ENCODE measurements around the gene HMG20A.
A peak's percentile ranks its signal among the peaks of the same experiment; 100 is the strongest.

The HMG20A gene

DNA sequence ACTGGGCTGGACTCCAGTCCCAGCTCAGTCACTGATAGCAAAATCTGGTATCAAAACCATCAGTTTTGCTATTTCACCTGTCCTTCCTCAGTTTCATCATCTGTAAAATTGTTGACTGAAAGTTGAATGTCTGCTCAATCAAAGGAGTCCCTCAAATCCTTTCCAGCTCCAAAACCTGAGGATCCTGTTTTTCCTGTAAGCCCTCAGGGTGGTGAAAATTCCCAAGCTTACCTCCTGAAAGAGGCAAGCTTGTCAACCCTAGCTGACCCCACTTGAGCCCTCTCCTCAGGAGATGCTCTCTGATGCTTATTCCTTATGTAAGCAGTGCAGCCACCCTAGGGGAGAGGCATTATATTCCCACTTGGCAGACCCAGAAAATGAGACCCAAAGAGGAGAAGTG lies 82.6 kb downstream of the HMG20A start:
- no peak for DNase-seq

DNA sequence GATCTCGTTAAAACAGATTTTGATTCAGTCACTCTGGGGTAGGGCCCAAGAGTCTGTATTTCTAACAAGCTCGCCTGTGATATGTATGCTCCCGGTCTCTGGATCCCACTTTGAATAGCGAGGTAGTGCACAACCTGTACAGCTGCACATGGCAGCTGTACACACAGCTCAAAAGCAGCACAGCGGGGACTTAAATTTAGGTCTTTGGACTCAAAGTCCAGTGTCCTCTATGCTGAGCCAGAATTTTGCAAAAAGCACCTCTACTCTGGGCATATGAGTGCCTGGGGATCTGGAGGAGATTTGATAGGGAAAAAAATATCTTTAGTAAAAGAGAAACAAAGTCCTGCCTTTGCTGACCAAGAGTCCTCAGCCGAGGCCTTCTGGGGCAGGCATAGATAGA lies 83.1 kb downstream of the HMG20A start:
- no peak for DNase-seq

DNA sequence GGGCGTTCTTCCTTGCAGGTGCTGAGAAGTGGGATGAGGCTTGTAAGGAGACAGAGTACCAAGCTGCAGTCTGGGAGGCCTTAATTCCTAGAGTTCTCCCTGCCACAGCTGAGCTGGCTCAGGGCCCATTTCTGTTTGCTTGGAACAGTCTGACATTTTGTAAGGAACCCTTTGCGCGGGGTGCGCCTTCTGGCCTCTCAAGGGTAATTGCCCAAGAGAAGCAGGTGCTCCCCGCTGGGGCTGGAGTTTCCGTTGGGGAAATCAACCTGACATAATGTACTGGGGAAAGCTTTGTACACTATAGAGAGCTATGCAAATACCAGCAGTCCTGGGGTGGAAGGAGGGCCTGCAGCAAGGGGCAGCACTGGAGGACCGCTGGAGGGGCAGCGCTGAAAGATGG lies 83.6 kb downstream of the HMG20A start:
- no peak for DNase-seq

DNA sequence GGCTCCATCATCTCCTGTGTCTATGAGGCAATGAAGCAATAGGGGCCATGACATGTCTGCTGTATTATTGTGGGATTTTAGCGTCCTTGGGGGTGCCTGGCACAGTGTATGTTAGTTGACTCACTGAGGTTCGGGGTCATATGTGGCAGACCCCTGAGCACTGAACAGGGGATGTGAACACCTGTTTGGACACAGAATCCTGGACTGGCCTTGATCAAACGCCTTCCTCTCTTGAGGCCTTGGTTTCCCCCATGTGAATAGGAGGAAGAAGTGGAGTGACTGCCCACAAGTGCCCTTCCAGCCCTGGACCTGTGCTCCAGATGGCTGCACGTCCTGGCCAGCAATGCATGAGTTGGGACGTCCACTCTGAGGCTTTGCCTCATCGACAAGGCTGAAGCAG lies 84.2 kb downstream of the HMG20A start:
- no peak for DNase-seq

DNA sequence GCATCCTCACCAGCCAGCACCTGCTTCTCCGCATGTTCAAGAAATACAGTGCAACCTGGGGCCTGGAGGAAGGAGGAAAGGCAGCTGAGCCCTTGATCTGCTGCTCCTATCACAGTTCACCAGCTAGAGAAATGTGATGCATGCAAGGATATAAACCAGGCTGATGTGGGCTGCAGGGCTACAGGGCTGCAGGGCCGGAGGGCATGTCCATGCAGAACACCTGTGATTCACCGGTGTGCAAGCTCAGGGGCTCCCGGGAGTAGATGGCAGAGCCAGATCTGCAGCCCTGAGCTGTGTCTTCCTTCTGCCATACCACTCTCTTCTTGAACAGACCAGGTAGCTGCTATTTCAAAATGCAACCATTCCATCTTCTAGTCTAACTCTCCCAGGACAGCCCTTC lies 84.9 kb downstream of the HMG20A start:
- no peak for DNase-seq

DNA sequence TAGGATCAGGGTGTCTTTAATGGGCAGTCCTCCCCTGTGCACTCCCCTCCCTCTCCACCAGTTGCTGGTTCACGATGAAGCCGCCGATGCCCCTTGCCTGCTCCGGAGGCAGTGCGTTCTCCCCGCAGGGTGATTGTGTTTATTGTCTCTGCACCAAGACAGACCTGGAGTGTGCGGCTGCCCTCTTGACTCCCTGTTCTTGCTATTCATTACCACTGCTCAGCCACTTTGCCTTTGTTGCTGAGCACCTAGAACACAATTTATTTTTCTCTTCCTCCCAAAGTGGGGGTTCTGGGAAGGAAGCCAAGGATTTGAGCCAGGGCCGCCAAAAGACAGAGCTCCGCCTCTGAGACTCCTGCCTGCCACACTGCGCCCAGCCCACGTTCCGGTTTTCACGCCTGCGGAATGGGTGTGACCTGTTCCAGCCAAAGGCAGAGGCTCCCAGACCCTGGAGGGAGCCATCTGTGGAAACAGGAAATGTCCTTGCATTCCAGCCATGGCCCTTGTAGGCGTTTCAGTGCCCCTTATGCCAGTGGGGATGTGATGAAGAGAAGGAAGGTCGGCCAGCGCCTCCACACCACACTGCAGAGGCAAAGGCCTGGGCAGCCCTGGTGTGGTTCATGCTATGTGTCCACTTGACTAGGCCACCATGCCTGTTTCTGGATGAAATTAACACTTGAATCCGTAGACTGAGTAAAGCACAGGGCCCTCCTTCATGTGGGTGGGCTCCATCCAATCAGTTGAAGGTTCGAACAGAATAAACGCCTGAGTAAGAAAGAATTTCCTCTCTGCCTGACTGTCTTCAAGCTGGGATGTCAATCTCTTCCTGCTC lies 85.8 kb downstream of the HMG20A start:
- peak; percentile 72 for DNase-seq

DNA sequence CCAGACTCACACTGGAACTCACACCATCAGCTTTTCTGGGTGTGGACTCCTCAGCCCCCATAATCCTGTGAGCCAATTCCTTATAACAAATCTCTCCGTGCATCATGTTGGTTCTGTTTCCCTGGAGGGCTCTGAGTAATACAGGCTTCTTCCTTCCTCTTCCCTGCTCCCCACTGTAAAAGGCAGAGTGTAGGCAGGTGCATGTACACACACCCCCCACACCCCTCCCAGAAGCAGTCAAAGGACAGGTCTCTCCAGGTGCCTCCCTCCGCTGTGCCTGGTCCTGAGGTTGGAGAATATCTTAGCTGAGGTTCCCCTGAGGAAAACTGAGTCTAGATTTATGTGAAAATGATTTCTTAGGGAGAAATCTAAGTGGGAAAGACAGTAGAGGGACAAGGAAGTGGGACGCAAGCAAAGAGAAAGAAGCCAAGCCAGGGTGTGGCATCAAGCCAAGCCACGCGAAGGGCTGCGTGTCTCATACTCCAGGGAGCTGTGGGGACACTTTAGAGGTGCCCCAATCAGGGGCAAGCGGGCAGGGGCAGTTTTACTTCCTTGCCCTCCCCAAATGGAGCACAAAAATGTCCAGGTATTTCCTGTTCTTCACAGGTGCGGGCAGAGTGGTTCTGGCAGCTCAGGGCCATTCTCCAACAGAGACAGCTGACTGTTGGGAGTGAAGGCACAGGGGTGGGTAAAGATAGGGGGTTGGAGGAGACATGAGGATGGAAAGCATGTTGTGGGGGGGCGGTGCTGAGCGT lies 86.6 kb downstream of the HMG20A start:
- no peak for DNase-seq

DNA sequence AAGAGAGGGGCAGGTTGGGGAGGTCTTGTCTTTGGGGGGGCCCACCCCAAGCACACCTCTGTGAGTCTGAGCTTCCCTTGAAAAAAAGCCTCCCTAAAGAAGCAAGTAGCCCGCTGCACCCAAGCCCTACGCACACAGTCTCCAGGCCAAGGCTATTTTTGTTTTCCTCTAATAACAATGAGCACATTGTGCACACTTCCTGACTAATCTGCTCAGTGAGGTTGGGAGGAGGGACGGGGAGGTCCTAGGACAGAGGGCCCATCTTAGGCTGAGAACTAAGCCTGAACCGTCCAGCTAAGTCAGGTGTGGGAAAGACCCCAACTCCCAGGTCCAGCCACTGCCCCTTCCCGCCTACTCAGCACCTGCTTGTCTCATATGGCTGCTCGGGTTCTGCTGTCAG lies 87.2 kb downstream of the HMG20A start:
- DNase-seq = peak; percentile 57

DNA sequence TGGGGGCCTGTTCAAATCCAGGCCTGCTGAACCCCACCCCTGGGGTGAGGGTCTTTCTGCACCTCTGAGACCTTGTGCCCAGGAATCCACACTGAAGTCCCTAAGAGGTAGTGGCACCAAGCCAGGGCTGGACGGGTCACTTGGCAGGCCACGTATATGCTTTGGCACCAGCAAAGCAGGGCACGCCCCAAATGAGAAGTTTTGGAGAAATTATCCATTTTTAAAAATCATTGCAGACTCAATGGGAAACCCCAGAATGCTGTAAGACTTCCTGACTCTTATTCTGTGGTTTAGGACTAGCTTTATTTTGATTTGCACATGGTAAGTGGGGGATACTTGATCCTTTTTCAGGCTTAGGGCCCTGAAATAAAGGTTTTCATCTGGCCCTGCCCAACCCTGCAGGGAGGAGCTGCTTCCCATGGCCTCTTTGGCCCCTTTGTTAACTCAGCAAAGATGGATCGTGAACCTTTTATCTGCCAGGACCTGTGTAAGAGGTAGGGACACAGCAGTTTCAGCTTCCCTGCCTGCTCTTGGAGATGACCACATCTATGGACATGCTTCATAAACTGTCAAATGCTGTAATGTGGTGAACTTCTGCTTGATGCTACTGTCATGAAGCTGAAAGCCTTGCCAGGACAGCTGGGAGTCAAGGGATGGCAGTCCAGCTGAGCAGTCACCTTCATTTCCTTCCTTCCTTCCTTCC lies 88.0 kb downstream of the HMG20A start:
- peak; percentile 47 for DNase-seq

DNA sequence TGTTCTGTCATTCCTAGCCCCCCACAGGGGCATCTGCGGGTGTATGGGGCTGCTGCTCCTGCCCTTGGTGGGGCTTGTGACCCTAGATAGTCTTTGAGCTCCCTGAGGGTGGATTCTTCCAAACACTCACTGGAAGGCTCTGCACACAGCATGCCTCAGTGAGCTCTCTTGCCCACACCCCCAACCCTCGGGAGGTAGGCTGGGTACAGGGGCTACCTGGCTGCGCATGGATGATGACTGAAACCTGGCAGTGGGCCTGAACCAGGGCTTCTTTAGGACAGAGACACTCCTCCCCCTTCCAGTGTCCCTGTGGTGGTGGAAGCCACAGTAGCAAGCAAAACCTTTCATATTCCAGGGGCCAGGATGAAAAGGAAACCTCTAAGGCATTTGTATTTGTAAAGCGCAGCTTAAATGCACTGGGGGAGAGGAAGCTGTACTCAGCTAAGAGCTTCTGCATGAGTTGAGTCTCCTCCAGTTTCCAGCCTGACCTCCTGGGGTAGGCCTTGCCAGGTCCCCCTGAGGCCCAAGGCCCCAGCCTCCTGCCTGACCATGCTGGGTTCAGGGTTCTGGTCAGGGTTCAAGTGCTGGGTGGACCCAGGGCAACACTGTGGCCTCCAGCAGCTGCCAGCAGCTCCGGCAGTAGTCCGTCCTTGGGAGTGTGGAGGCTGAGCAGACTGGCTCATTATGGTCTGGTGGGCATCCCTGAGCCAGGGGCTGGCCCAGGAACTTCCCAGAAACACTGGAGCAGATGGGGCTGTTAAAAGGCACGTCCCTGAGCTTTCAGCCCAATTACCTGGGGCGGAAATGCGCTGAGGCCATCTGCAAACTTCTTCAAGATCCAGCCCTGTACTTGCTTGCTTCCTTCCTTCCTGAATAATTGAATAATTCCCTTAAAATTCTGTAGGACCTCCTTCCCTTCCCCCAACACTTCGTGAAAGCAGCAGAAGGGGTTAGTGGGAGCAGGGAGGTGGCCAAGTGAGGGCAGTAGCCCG lies 89.7 kb downstream of the HMG20A start:
- DNase-seq = no peak

DNA sequence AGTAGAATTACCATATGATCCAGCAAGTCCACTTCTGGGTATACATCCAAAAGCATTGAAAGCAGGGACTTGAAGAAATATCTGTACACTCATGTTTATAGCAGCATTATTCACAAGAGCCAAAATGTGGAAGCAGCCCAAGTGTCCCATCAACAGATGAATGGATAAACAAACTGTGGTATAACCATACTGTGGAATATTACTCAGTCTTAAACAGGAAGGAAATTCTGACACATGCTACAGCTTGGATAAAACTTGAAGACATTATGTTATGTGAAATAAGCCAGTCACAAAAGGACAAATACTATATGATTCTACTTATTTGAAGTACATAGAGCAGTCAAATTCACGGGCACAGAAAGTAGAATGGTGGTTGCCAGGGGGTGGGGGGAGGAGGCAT lies 91.2 kb downstream of the HMG20A start:
- DNase-seq = no peak

DNA sequence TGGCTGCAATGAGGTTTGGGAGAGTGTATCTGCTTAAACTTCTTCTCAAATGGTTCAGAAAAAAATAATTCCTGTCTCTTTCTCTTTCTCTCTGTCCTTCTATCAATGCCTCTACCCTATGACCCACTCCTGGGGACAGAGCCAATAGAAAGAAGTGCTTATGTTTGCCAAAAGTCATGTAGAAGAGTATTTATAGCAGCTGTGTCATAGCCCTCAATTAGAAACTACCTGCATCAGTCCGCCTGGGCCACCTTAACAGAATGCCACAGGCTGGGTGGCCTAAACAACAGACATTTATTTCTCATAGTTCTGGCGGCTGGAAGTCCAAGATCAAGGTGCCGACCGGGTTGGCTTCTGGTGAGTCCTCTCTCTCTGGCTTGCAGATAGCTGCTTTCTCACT lies 92.5 kb downstream of the HMG20A start:
- DNase-seq = no peak

DNA sequence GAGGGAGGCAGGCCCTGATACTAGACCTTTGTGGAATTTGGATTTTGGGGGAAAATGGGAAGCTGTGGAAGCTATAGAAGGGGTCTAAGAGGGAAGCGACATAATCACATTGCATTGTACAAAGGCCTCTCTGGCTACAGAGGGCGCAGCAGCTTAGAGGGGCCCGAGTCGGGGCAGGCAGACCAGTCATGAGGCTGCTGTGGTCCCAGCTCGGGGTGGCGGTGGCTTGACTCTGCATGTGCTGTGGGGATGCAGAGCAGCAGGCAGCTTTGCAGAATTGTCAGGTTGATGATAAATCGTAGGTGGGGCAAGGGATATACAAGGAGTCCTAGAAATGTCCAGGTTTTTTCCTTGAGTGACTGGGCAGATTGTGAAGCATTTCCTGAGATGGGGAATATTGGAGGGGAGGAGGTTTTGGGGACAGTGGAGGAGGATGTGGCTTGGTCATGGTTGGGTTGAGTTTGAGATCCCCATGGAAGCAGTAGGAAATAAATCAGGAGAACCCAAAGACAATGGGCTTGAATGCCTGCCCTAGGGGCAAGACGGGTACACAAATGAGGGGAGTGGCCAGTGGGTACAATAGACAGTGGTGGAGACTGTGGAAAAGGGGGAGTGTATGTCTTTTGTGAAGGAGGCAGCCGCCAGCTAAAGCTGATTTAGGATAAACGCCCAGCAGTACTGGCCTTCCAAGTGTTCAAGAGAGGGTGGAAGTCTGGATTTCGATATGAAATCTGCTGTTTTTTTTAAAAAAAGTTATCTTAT lies 94.1 kb downstream of the HMG20A start:
- peak; percentile 23 for DNase-seq

DNA sequence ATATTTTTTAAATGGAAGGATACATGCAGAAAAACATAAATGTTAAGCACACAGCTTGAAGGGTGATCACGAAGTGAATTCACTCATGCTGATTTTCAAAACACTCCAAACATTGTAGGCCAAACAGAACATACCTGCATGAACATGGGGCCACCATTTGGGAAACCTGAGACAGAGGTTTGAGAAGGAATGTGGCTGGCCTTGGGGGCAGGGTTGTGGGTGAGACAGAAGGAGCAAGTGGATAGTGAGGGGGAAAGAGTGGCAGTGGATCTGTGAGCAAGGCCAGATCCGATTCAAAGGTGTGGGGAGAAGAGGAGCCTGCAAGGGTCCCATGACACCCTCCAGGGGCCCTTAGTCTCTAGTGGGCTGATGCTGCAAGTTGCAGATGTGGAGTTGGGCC lies 94.9 kb downstream of the HMG20A start:
- peak; percentile 24 for DNase-seq

DNA sequence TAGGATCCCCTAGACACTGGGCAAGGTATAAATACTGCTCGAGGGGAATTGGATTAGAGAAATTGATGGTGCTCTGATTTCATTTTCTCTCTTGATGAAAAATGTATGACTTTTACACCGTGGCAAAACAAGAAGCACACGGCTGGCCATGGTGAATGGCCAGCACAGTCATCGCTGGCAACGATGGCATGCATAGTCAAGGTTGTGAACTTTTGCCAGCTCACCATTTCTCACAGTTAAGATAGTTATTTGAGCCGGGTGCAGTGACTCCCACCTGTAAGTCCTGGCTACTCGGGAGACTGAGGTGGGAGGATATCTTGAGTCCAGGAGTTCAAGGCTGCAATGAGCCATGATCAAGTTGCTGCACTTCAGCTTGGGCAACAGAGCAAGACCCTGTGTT lies 95.4 kb downstream of the HMG20A start:
- no peak for DNase-seq

DNA sequence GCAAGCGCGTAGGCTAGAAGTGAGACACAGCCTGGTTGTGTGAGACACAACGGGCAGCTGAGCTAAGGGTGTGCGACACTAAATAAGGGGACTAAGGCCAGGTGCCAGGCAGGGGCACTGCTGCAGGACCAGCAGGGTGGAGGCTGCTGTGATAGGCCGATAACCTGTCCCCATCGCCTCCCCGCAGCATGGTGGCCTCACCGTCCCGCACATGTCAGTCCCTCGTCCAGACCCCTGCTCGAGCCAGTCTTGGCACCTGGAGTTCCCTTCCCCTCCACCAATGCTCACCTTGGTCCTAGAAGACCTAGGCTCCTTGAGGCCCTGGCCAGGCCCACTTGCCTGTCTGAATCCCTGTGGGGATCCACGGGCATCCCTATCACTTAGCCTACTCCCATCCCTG lies 96.1 kb downstream of the HMG20A start:
- peak; percentile 18 for DNase-seq

DNA sequence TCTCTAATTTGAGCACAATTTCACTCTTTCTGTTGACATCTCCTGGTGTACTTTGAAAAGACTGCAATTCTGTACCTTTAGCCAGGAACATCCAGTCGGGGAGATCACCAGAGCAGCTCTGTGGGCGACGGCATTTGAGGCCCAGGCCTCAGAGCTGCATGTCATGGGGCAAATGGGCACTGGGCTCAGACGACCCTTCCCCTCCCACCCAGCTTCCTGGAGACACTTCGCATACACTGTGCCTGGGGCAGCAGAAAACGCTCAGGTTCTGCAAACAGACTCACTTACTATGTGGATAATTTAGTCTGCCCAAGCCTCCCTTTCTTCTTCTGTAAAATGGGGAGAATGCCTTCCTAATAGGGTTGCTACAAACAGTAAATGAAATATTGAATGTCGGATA lies 96.9 kb downstream of the HMG20A start:
- DNase-seq = no peak

DNA sequence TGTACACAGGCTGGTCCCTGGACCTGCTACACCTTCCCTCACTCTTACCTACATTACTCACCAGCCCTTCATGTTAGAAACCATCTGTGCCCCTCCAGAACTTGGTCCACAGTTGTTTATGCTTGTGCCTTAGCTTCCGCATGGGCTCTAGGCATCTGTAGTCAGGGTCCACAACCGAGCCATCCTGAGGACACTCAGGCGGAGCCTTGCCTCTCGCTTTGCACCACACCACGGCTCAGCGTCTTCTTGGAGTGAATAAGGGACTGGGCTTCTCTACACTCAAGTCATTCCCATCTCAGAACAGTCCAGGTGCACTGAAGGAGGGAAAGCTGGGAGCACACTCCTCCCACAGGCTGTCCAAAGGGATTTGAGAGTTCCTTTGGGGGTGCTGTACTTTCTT lies 97.8 kb downstream of the HMG20A start:
- DNase-seq = peak; percentile 22

DNA sequence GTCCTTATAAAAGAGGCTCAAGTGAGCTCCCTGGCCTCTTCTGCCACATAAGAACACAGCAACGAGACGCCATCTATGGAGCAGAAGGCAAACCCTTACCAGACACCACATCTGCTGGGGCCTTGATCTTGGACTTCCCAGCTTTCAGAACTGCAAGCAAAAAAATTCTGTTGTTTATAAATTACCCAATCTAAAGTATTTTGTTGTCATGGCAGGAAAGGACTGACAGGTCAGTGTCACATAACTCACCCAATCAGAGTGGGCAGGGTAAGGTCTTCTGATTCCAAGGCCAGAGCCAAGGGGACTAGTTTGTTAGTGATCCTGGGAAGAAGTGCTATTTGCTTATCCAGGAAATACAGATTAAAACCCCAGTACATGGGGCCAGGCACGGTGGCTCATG lies 98.9 kb downstream of the HMG20A start:
- no peak for DNase-seq

DNA sequence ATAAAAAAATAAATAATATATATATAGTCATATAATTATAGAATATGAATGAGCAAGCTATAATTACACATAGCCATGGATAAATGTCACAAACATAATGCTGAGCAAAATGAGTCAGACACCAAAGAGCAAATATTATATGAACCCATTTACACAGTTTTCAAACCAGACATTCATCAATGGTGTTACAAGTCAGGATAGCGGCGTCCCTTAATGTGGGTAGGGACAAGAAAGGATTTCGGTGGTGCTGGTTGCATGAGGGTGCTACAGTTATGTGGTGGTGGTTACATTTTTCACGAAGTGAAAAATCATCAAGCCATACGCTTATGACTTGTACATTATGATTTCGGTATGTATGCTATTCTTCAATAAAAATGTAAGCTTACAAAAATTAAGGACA lies 100.5 kb downstream of the HMG20A start:
- no peak for DNase-seq

DNA sequence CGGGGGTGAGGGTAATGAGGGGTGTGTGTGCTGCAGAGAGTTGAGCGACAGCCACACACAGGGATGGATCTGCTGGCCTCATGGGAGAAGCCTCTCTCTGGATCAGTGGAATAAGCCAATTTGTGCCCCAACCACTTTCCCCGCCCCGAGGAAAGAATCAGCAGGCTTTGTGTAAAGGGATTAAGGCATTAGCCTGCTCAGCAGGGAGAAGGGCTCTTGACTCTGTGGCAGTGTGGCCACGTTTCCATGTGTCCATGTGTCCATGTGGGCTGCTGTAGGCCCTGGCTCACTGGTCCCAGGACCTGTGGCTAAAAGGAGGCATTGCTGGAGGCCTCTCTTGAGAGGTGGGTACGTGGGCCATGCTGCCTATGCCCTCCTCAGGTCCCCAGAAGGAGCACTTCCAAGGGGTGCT lies 104.7 kb downstream of the HMG20A start:
- DNase-seq = no peak
